Measurements from ENCODE around the gene GPR17. TPM values are rescaled to one million over a fixed set of nuclear protein-coding genes. Genes with fewer than 3 reads are reported as not detected.

Gene GPR17
- total and polyA plus RNA-seq, 2 donors (not counting 1 experiment from before 2014, with no cell fraction given): 0.06 TPM; not detected in 1

GRCh38 chr2:127665267-127665893, 19.4 kb downstream of the GPR17 start:
- Mint-ChIP-seq H3K27ac (no peak overlapping the region), H3K4me1 (peaks cover 4% of the 10 kb centered on the region), H3K4me3 (no peak overlapping the region), H3K27me3 (peaks cover 52% of the 10 kb centered on the region), H3K9me3 (ENCODE audit: insufficient read depth) (no peaks in the 10 kb centered on the region)
- H3K79me2 ChIP-seq (ENCODE audit: control insufficient read depth, insufficient read depth, low read length): no peaks in the 10 kb centered on the region
- H4K20me1 ChIP-seq (ENCODE audit: control insufficient read depth, insufficient read depth, low read length, poor library complexity, severe bottlenecking): no peaks in the 10 kb centered on the region
- ATAC-seq (ENCODE audit: low read depth): no peak
- no peak for DNase-seq
- no peak overlapping the region for H3K27ac ChIP-seq (ENCODE audit: low read length in 2 of 2)
- ChIA-PET CTCF (interaction anchor here (3.3 kb wide), 1 partner anchor 15 kb away, joined by 10 read pairs; no protein-coding TSS in a partner anchor), POLR2A (no interaction called here)
- H3K27me3 ChIP-seq (replicated peaks in 1 of 4; ENCODE audit: control extremely low read depth in 1 of 4, control insufficient read depth in 3 of 4, insufficient read depth in 4 of 4, low read length in 3 of 4): peaks cover 0 to 39% (median 23%) of the 10 kb centered on the region in 4 experiments
- TF ChIP-seq EZH2 (IDR thresholded peaks at IDR 0.05; ENCODE audit: borderline replicate concordance, insufficient read depth, low read depth, low read length, poor library complexity, severe bottlenecking): no peak
- TF ChIP-seq, protein P1, sequence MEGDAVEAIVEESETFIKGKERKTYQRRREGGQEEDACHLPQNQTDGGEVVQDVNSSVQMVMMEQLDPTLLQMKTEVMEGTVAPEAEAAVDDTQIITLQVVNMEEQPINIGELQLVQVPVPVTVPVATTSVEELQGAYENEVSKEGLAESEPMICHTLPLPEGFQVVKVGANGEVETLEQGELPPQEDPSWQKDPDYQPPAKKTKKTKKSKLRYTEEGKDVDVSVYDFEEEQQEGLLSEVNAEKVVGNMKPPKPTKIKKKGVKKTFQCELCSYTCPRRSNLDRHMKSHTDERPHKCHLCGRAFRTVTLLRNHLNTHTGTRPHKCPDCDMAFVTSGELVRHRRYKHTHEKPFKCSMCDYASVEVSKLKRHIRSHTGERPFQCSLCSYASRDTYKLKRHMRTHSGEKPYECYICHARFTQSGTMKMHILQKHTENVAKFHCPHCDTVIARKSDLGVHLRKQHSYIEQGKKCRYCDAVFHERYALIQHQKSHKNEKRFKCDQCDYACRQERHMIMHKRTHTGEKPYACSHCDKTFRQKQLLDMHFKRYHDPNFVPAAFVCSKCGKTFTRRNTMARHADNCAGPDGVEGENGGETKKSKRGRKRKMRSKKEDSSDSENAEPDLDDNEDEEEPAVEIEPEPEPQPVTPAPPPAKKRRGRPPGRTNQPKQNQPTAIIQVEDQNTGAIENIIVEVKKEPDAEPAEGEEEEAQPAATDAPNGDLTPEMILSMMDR (IDR thresholded peaks at IDR 0.05): no peak
- no peak overlapping the region for H3K4me2 ChIP-seq (replicated peaks; ENCODE audit: low read depth, low read length, poor library complexity, severe bottlenecking)
- no peak overlapping the region for H3K4me3 ChIP-seq (ENCODE audit: control extremely low read depth in 1 of 5, extremely low read depth in 1 of 5, insufficient read depth in 1 of 5, low read depth in 2 of 5, low read length in 4 of 5)
- H3K9me3 ChIP-seq (ENCODE audit: control extremely low read depth in 1 of 3, control insufficient read depth in 2 of 3, insufficient read depth in 1 of 3, low read length in 2 of 3): peaks cover 0 to 6% (median 1%) of the 10 kb centered on the region in 3 donors
- intact Hi-C loops (cut with micrococcal nuclease): no loop called here
- WGBS (ENCODE audit: insufficient coverage): 100% methylated on average over 3 of the region's 8 CpGs
- H3K36me3 ChIP-seq (replicated peaks in 1 of 2; ENCODE audit: control extremely low read depth in 1 of 2, control insufficient read depth in 1 of 2, extremely low read depth in 1 of 2, insufficient read depth in 2 of 2, low read length in 1 of 2): no peaks in the 10 kb centered on the region
- H2AFZ ChIP-seq (ENCODE audit: insufficient read depth, low read depth, low read length, poor library complexity, severe bottlenecking): no peak overlapping the region
- peaks cover 0 to 5% of the 10 kb centered on the region in 2 donors for H3K4me1 ChIP-seq (ENCODE audit: control insufficient read depth in 2 of 2, insufficient read depth in 2 of 2, low read length in 2 of 2)
- H3K9ac ChIP-seq (ENCODE audit: low read length): no peak overlapping the region

DNA sequence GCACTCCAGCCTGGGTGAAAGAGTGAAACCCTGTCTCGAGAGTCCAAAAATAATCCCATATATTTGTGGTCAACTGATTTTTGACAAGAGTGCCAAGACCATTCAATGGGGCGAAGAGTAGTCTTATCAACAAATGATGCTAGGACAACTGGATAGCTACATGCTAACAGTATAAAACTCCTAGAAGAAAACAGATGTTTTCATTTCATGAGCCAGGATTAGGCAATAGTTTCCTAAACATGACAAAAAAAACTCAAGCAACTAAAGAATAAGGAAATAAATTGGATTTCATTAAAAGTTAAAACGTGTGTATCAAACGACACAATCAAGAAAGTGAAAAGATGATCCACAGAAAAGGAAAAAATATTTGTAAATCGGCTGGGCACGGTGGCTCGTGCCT, 23.1 kb downstream of the GPR17 start:
- no peak for DNase-seq
- no peak overlapping the region for H2AFZ ChIP-seq (ENCODE audit: insufficient read depth, low read depth, low read length, poor library complexity, severe bottlenecking)
- no peak overlapping the region for H3K27ac Mint-ChIP-seq
- H3K27me3 ChIP-seq (replicated peaks in 1 of 4; ENCODE audit: control extremely low read depth in 1 of 4, control insufficient read depth in 3 of 4, insufficient read depth in 4 of 4, low read length in 3 of 4): peaks cover 0 to 38% (median 22%) of the 10 kb centered on the region in 4 experiments
- H3K36me3 ChIP-seq (replicated peaks in 1 of 2; ENCODE audit: control extremely low read depth in 1 of 2, control insufficient read depth in 1 of 2, extremely low read depth in 1 of 2, insufficient read depth in 2 of 2, low read length in 1 of 2): no peaks in the 10 kb centered on the region
- peaks cover under 1% of the 10 kb centered on the region in 2 donors for H3K4me1 ChIP-seq (ENCODE audit: control insufficient read depth in 2 of 2, insufficient read depth in 2 of 2, low read length in 2 of 2)
- 96% methylated on average over 4 of the region's 7 CpGs for WGBS (ENCODE audit: insufficient coverage)
- H4K20me1 ChIP-seq (ENCODE audit: control insufficient read depth, insufficient read depth, low read length, poor library complexity, severe bottlenecking): no peaks in the 10 kb centered on the region
- intact Hi-C loops (cut with micrococcal nuclease): no loop called here
- H3K27ac ChIP-seq (ENCODE audit: low read length in 2 of 2): no peak overlapping the region
- ChIA-PET CTCF (interaction anchor here (0.7 to 1.0 kb wide), 2 partner anchors 20 to 78 kb away, joined by 3 to 5 read pairs; no protein-coding TSS in a partner anchor), POLR2A (no interaction called here)
- H3K9me3 Mint-ChIP-seq (ENCODE audit: insufficient read depth): no peaks in the 10 kb centered on the region
- no peak overlapping the region for H3K4me3 ChIP-seq (ENCODE audit: control extremely low read depth in 1 of 5, extremely low read depth in 1 of 5, insufficient read depth in 1 of 5, low read depth in 2 of 5, low read length in 4 of 5)
- H3K27me3 Mint-ChIP-seq: peaks cover 41% of the 10 kb centered on the region
- ATAC-seq (ENCODE audit: low read depth): no peak
- no peak overlapping the region for H3K9ac ChIP-seq (ENCODE audit: low read length)
- no peak for TF ChIP-seq EZH2 (IDR thresholded peaks at IDR 0.05; ENCODE audit: borderline replicate concordance, insufficient read depth, low read depth, low read length, poor library complexity, severe bottlenecking)
- TF ChIP-seq, protein P1 (IDR thresholded peaks at IDR 0.05): no peak
- no peaks in the 10 kb centered on the region for H3K4me1 Mint-ChIP-seq
- no peak overlapping the region for H3K4me2 ChIP-seq (replicated peaks; ENCODE audit: low read depth, low read length, poor library complexity, severe bottlenecking)
- no peaks in the 10 kb centered on the region for H3K79me2 ChIP-seq (ENCODE audit: control insufficient read depth, insufficient read depth, low read length)
- peaks cover 0 to 5% (median 1%) of the 10 kb centered on the region in 3 donors for H3K9me3 ChIP-seq (ENCODE audit: control extremely low read depth in 1 of 3, control insufficient read depth in 2 of 3, insufficient read depth in 1 of 3, low read length in 2 of 3)
- H3K4me3 Mint-ChIP-seq: no peak overlapping the region

All from B cell (primary cell).